Measurements from ENCODE around the gene PDGFB.

Gene PDGFB

GRCh38 chr22:39240831-39241793 lies 3.7 kb downstream of the PDGFB start:
- TF ChIP-seq CTCF (IDR thresholded peaks at IDR 0.05; ENCODE audit: low read depth, low read length, missing control alignments), result no peak
- in situ Hi-C loops (cut with HindIII; ENCODE audit: low sequenced_read_pairs), result no loop called here
- H3K4me3 ChIP-seq (ENCODE audit: low read depth, low read length), result no peak overlapping the region
- no peak for DNase-seq (ENCODE audit: low read depth)

DNA sequence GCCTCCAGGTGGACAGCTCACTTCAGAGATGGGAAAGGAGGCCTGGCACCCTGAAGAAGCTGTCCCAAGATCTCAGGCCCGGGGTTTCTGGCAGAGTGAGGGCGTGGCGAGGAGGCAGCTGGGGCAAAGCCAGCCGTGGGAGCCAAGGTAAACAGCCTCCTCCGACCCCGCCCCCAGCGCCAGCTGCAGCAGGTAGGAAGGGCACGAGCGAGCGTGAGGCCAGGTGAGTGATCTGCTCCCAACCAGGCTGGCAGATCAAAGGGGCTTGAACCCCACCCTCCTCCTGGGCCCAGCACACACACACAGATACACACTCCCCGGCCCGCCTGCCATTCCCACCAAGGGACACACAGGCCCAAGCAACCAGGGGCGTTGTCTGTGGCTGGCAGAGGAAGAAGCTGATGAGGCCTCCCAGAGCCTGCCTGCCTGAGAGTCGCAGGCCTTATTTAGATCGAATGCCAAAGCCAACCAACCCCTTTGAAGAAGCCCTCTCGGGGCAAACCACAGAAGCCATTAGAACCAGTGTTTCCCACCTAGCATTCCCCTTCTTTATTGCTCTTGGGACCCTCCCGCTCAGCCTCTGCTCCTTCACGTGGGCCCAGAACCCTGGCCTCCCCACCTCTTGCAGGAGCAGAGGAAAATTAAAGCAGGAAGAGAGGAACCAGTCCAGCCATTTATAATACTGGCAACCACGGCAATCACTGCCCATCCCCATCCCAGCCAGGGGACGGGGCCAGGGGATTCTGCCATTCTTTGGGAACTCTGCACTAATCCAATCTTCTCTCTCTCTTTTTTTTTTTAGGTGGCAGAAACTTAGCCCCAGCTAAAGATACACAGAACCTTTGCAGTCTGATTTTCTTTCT lies 5.0 kb downstream of the PDGFB start:
- no peak overlapping the region for H3K4me3 ChIP-seq (ENCODE audit: low read depth, low read length)
- in situ Hi-C loops (cut with HindIII; ENCODE audit: low sequenced_read_pairs), result loop anchor here (5.0 kb wide), 1 partner anchor 78 kb away; the partner anchor contains the start of gene RPL3
- no peak for DNase-seq (ENCODE audit: low read depth)
- TF ChIP-seq CTCF (IDR thresholded peaks at IDR 0.05; ENCODE audit: low read depth, low read length, missing control alignments), result no peak

DNA sequence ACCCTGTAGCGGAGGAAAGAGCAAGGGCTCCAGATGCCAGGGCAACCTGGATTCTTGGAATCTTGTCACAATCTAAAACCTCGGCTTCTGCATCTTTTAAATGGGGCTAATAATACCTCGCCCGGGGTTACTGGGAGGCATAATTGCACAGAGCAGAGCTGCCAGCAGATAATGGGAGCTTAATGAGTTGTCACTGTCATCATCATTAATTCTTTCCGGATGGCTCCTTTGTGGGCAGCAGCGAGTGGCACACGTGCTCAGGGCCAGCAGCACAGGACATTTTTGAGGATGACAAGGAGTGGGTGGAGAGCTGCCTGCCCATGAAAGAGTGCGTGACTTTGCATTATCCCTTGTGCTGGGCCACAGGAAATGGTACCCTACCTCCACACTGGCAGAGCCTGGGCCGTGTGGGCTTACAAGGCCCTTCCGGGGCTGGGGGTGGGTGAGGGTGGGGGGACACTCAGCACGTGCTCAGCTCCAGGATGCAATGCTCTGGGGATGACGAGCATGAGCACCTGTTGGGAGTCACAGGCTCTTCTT lies 5.7 kb downstream of the PDGFB start:
- H3K4me3 ChIP-seq (ENCODE audit: low read depth, low read length), result no peak overlapping the region
- in situ Hi-C loops (cut with HindIII; ENCODE audit: low sequenced_read_pairs), result loop anchor here (5.0 kb wide), 1 partner anchor 78 kb away; the partner anchor contains the start of gene RPL3
- DNase-seq (ENCODE audit: low read depth), result no peak
- no peak for TF ChIP-seq CTCF (IDR thresholded peaks at IDR 0.05; ENCODE audit: low read depth, low read length, missing control alignments)

DNA sequence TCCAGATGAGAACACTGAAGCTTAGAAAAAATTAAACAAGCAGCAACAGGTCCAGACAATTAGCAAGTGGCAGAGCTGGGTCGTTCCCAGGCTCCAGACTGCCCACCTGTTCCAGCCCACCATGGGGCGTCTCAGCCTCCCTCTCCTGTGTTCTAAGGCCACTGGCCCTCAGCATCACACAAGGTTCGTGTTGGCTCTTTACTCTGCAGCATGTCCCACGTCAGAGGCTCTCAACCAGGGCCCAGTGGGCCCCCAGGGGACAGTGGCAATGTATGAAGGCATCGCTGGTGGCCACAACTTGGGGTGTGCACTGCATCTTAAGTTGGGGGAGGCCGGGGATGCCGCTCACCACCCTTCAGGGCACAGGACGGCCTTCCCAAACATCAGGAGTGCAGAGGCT lies 6.2 kb downstream of the PDGFB start:
- no peak for TF ChIP-seq CTCF (IDR thresholded peaks at IDR 0.05; ENCODE audit: low read depth, low read length, missing control alignments)
- in situ Hi-C loops (cut with HindIII; ENCODE audit: low sequenced_read_pairs), result loop anchor here (5.0 kb wide), 1 partner anchor 79 kb away; the partner anchor contains the start of gene RPL3
- no peak for DNase-seq (ENCODE audit: low read depth)
- no peak overlapping the region for H3K4me3 ChIP-seq (ENCODE audit: low read depth, low read length)

DNA sequence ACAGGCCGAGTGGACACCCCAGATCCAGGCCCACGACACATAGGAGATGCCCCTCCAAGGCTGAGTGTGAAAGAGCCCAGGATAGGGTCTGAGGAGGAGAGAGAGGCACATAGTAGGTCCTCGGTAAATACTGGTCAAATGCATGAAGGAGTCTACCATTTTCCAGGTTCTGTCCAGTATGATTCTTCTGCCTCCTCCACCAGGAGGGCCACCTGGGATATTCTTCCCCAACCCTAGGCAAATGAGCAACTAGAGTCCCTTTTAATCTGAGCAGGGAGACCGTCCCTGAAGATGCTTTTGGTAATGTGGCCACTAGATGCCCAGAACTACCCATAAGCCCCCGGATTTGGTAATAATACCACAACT lies 6.7 kb downstream of the PDGFB start:
- H3K4me3 ChIP-seq (ENCODE audit: low read depth, low read length), result no peak overlapping the region
- in situ Hi-C loops (cut with HindIII; ENCODE audit: low sequenced_read_pairs), result loop anchor here (5.0 kb wide), 1 partner anchor 79 kb away; the partner anchor contains the start of gene RPL3
- no peak for DNase-seq (ENCODE audit: low read depth)
- no peak for TF ChIP-seq CTCF (IDR thresholded peaks at IDR 0.05; ENCODE audit: low read depth, low read length, missing control alignments)

Measured in astrocyte of the cerebellum (primary cell).